Smooth muscle cell of the brain vasculature (primary cell): ENCODE data around the gene ARGLU1.

Experiments used
- DNase-seq: peaks from one replicate; pipeline ENCODE4 v3.0.0-alpha.2; 2012; ENCODE audit warnings: low read depth, low spot score

The ARGLU1 gene

DNA sequence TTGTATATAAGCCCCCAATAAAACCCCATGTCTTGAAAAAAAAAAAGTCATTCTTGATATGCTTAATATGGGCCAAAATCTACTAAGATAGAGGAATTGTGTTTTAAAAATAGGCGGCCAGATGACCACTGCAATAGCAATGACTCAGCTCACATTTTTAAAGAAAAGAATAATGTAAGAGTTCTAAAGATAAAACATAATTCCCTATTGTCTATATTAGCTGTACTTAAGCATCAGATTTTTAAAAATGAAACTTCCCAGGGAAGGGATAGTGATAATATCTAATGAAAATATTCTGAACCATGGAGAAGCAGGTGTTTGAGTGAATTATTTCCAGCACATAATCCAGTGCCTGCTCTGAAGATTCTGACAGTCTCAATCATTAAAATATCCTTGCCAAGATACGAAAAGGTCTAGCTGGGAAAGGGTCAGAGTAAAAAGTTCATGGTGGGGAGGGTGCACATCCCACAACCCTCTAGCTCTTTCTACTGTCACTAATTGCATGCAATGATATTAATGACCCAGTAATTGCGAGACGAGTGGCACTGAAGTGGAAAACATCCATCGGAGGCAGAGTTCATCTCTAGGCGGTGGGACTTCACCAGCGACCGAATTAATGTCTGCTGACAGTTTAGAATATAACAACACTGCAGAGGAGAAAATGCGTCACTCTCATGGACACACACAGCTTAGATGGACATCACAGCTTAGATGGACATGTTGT is 64.0 kb downstream of the ARGLU1 start:
- DNase-seq: no peak

DNA sequence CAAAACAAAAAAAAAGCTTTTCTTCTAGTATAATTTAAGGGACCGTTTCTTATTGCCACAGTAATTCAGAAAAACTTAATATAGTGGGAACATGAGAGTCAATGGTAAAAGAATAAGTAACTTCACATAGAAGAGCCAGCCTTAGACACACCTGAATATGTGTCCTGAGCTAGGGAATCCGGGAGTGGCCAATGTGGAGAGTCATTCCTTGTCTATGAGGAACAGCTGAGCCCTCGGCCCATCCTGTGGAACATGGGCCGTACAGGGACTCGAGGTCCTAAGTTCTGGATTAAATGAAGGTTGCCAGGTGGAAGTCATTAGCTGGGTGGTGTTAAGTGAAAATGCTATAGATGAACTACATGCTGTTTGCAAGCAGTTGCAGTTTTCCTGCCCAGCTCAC is 64.7 kb downstream of the ARGLU1 start:
- DNase-seq: no peak

DNA sequence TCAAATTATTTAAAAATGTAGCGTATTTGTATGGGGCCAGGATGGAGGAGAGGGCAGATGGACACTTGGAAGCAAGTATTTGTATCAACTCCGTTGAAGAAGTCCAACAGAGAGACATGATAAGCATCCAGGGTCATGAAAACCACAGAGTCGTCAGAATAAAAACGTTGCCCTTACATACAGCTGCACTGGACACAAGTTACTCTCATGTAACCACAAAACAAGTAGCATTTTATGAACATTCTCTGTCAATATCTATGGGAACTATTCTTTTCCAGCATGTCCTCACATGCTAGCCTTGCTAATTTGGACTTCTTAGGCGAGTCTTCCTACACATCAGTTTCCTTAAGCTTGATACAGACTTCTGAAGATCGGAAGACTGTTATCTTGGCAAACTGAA is 67.5 kb downstream of the ARGLU1 start:
- DNase-seq: no peak

DNA sequence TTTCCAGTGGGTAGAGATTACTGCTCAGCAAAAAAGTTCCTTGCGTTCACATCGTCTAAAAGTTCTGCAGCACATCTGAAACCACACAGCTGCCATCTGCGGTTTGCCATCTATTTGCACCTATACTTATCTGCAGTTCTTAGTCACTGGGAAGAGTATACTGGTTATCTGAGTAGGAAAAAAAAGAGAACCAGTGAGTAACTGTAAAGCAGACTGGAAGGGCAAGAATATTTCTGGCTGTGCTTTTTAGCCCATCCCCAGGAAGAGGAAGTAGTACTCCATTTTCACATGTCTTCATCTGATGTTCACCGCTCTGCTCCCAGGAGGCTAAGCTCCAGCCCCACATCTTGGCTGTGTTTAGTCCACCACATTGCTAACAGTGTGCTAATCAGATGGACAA is 68.0 kb downstream of the ARGLU1 start:
- no peak for DNase-seq

DNA sequence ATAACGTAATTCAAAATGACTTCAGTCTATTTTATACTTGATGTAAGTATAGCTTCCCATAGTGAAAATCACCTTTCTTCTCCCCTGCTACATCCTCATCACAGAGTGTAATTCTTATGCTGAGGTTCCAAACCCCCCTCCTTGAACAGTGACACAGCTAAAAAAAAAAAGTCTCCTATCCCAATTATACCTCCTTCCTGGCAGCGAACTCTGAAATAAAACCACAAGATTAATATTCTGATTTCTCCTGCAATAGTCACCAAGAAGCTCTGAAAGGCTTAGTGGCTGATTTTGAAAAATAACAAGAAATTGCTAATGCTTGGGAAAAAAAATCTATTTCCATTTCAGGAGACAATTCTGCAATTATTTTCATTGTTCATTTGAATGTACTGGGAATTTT is 68.8 kb downstream of the ARGLU1 start:
- DNase-seq: no peak

DNA sequence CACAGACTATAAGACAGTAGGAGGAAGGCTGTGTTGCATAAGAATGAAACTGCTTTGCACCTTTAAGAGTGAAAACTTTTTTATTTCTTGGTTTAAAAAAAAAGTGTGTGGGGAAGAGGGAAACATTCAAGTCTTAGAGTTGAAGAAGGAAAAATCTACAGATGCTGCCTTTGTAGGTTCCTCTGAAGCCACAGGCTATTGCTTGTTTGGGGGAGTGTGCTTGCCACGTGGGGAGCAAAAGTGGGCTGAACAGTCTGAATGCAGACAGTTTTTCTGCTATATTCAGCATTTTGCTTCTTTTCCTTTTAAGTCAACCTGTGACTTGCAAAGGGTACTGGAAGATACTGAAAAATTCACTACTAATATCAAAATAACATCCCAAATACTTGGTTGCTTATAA is 69.4 kb downstream of the ARGLU1 start:
- no peak for DNase-seq

DNA sequence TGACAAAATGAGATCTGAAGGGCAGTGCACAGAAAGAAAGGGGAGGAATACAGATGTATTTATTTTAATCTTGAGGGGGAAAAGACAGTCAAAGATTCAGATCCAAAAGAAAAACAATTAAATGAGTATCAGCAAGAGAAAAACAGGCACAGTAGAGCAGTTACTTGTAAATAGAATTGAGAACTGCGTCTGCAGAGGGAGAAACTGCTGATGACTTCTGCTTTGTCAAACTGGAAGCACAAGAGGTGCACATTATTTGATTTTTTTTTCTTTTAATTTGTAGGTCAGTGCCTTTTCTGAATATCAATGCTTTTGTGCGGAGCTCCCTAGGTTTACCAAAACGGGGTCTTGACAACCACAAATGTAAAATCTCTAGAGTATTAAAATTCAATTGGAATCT is 69.8 kb downstream of the ARGLU1 start:
- no peak for DNase-seq

DNA sequence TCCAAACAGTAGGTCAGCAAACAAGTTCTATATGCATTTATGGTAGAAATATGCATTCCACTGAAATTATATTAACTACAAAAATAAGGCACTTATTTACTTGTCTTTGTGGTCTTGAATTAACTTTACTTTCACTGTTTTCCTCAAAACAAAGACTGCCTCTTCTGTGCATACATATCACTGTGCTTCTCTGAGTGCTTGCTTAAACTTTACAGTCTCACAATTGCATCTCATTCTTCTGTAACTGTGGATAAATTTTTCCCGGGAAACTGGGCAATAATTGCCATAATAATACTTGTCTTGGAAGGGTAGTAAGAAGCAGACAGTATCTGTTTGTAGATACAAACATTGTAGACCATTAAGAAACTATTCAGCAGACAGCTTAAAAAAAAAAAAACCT is 70.9 kb downstream of the ARGLU1 start:
- DNase-seq: no peak

DNA sequence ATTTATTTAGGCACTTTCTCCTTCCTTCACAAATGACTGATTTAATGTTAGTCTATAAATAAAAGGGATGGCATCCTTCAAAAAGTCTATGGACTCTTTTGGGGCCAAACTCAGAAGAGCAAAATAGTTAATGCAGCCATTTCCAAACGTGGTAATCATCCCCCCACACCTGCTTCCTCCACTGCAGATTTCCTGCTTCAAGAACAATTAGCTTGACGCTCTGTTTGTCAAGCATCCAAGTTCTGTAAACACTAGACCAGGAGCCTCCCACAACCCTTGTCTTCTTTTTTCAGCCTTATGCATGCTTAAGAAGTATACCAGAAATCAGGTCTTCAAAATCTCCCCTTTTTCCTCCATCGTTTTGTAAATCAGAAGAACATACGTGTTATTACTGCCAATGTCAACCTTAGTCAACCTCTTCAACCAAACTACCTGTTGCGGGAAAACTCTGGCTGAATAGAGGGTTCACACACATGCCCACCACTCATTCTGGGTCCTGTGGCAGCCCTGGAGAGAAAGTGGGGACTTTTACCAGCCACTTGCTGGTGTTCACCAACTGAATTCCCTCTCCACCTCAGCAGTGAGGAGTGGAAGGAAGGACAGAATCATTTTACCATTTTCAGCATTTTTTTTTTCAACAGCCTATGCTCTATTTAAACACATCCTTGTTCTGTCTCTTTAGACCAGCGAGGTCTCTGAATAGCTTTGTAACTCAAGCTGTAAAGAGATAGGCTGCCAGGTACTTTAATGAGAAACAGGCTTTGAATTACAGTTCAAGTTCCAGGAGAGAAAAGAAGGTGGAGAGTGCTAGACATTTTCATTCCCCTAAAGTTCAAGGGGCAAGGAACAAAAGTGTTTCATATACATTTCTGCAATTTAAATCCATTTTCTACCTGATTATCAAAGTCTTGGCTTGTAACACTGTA is 71.6 kb downstream of the ARGLU1 start:
- DNase-seq: no peak

DNA sequence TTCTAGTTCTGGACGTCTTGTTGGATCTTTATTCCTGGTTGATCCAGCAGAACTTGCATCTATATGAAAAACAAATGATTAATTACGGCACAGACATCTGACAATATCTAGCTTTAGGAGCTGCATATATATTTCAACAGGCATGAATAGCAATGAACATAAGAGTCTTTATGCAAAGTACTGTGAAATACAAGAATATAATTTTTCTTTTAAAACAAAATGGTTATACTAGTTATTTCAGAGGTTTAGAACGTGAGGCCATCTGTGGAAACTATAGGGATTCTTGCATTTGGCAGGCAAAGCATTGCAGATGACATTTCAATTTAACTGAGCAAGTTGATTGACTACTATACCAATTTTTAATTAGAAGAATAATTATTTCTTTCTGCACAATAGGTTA is 73.0 kb downstream of the ARGLU1 start:
- no peak for DNase-seq

DNA sequence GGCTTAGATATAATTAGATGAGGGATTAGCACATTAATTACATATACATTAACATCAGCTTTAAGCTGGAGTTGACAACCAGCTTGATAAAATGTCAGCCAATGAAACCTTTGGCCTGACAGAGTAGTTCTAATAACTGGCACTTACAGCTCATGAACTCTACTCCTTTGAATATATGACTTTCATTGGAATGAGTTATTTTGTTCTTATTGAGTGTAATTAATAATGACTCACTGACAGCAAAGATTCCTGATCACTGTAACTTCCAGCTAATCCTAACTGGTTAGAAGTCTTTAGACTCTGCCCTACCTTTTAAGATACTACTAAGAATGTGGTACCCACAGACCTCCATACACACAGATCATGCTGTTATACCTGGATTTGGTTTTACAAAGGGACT is 73.4 kb downstream of the ARGLU1 start:
- no peak for DNase-seq

DNA sequence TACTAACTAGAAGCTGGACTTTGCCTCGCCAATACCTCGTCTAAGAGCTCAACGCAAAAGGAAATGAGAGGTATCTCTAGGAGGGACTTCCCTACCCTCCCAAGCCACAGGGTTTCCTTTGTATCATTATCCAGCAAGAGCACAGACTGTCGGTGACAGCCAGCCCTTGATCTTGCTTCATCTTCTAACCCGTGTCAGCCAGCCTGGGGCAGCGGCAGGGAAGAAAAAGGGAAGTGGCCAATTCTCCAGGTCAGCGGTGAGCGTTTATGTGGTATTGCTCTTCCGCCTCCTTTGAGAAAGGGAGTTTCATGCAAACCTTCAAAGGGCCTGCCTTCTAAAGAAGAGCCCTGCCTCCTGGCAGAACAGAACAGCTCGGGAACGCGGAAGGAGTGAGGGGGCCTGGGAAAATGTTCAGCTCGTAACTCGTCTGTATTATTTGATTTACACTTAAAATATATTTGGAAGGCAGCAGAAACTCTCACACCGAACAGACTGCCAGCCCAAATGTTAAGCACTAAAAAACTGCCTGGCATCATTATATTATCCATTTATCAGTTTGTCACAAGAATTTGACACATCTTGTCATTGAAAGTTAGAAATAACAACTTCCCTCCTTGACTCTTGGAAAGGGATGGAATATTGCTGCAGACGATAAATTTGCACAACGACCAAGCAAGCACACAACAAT is 74.3 kb downstream of the ARGLU1 start:
- no peak for DNase-seq

DNA sequence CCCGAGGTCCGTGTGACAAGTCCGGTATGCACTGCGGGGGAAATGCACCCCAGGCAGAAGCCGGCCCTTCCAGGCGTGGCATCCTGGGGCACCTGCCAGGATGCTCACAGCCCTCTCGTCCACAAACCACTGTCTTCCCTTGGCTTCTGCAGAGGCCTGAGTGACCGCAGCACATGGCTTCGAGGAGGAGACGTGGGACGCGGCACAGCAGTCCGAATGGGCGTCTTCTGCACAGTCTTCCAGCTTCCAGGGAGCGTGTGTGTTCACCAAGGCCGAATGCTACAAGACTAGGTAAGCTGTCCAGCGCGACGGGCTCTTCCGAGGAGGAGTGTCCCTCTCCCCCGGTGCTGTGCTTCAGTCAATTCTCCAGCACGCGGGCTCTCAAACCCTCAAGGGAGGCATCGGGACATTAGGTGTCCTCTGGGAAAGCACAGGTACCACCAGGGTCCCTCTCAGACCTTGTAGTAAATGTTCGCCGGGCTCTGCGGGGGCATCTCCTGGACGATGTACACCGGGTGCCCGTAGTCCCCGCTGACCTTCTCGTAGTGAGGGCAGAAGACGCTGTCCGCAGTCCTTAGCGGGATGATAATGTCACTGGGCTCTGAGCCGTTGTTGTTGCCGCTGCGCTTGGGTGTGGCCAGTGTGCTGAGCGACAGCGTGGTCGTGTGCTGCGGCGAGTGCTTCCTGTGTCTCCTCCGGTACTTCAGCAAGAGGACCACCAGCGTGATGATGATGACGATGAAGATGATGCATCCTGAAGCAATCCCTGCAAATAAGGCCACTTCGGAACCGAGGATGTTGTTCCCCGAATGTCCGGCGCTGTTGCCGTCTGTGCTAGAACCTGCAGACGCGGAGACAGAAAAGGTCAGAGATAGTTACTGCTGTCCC is 75.1 kb downstream of the ARGLU1 start:
- no peak for DNase-seq

DNA sequence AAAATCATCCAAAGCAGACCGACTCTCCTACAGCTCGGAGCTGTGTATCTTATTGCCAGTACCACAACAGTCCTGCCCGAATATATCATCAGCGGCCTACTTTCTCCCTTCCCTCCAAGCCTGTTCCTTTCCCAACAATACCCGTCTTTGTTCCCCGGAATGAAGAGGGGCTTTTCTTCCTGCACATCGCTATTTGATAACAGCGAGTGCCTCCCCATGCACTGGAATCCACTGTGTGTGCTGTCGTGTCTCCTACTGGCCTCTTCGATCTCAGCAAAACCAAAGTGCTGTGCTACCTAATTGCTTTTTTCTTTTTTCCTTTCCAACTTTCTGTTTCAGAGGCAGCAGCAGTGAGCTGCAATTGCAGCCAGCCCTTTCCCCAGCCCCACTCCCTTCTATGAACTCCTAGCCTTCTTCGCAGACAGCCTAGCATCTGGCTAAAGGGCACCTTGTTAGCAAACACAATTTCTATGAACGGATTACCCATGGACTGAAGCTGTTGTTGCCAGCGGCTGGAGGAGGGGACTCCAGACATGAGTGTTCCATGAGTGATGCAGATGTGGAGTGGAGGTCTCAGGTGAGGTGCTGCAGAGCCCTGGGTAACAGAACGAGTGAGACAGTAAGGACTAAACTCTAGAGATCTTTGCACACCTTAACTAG is 75.9 kb downstream of the ARGLU1 start:
- DNase-seq: no peak
